ENCODE measurements around the gene EMX1. TPM values are rescaled to one million over a fixed set of nuclear protein-coding genes. Genes with fewer than 3 reads are reported as not detected.

EMX1 gene
- not detected for total RNA-seq
- long read RNA-seq, result 0 reads

DNA sequence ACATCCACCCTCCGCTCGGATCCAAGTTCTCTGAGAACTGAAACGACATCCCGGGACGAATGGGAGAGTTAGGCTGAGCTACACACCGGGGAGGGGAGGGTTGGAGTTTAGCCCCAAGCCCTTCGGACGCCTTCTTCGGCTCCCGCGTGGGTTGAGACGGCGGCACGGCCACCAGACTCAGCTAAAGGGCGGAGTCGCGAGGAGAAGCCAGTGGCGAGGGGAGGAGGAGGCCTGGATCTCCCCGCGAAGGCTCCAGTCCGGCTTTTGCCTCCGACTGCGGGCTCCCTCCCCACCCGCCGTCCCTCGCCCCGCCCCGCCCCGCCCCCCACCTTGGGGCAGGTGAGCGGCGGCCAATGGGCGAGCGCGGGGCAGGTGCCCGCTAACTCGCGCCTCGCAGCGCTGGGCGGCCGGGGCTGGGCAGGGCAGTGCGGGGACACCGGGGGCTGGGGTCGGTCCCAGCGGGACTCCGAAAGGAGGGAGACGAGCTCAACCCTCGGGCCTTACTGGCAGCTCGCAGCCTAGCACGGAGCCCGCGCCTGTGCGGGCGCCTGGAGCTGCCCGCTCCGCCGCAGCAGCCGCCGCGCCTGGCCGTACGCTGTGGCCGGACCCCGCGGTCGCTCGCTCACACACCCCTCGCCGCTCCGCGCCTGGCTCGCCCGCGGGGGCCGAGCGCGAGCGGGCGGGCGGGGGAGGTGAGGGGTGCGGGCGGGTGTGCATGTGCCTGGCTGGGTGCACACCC lies at the start of gene EMX1:
Gene EMX1, plus strand, starts transcription at position 382 of the 739 bp plus-strand sequence. Its CDS starts 334 bp downstream, at position 716.
- ATAC-seq (ENCODE audit: poor library complexity), result peak; percentile 66
- no peak for DNase-seq
- intact Hi-C loops (cut with DNase I), result no loop called here

DNA sequence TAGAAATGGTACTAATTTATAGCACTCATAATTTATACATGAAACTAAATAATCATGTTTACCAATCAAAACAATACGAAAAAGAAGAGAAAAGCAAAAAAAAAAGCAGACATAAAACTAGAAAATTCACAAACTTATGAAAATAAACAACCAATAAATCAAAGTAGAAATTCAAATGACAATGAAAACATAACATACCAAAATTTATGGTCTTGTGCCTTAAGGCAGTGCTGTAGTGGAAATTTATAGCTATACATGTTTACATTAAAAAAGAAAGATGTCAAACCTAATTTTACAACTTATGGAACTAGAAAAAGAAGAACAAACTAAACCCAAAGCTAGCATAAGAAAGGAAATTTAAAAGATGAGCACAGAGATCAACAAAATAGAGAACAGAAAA lies 46.3 kb upstream of the EMX1 start:
- DNase-seq, result no peak
- intact Hi-C loops (cut with DNase I), result no loop called here
- no peak for ATAC-seq (ENCODE audit: poor library complexity)

DNA sequence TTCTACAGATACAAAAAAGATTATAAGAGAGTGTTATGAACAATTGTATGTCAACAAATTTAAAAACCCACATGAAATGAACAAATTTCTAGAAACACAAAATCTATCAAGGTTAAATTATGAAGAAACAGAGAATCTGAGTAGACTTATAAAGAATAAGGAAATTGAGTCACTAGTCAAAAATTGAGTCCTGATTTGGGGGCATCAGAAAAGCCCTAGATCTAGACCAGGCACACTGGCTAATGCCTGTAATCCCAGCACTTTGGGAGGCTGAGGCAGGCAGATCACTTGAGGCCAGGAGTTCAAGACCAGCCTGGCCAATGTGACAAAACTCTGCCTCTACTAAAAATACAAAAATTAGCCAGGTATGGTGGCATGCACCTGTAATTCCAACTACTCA lies 45.4 kb upstream of the EMX1 start:
- ATAC-seq (ENCODE audit: poor library complexity) (no peak), DNase-seq (no peak)
- intact Hi-C loops (cut with DNase I), result no loop called here

DNA sequence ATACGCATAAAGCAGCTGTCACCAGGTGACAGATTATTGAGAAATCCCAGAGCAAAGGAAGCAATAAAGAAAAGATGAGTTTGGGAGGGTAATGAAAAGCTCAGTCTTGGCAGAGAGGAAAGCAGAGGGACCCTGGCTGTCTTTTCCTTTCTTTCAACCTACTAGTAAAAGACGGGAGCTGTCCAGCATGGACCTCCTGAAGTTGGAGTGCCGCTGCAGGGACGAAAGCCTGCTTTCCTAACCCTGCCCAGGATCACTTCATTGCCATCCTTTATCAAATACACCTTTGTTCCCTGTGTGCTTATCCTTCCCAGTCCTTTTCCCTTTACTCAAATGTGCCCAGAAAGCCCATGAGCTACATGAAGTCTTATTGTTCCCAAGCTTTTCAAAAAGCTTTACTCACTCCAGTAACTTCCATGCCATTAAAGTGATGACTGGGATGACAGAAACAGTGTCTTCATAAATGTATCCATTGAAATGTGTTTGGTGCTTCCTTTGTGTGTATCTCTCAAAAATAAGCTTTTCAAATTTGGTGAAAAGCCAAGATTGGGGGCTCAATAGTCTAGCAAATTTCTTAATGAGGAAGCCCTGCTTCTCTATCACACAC lies 33.9 kb upstream of the EMX1 start:
- no peak for DNase-seq
- ATAC-seq (ENCODE audit: poor library complexity), result no peak
- intact Hi-C loops (cut with DNase I), result no loop called here

DNA sequence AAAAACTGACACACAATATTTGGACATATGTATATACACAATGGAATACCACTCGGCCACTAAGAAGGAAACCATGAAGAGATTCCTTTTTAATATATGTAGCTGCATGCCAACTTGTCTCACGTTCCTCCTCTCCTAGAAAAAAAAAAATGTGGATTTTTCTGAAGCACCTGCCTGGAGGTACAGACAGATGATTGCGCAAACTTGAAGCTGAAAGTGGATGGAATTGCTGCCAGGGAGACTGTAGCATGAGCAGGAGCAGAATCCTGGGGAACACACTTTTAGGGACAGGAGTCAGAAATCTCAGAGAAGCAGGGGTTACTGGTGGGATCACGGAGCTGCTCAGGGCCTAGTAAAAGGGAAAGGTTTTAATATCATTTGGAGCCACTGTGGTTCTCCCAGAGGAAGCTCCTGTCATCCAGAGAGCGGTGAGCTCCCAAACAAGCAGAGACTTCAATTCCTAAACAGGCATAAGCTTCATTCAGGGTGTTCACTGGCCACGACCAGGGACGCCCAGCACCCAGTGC lies 30.8 kb upstream of the EMX1 start:
- DNase-seq (no peak), ATAC-seq (ENCODE audit: poor library complexity) (no peak)
- intact Hi-C loops (cut with DNase I), result no loop called here

DNA sequence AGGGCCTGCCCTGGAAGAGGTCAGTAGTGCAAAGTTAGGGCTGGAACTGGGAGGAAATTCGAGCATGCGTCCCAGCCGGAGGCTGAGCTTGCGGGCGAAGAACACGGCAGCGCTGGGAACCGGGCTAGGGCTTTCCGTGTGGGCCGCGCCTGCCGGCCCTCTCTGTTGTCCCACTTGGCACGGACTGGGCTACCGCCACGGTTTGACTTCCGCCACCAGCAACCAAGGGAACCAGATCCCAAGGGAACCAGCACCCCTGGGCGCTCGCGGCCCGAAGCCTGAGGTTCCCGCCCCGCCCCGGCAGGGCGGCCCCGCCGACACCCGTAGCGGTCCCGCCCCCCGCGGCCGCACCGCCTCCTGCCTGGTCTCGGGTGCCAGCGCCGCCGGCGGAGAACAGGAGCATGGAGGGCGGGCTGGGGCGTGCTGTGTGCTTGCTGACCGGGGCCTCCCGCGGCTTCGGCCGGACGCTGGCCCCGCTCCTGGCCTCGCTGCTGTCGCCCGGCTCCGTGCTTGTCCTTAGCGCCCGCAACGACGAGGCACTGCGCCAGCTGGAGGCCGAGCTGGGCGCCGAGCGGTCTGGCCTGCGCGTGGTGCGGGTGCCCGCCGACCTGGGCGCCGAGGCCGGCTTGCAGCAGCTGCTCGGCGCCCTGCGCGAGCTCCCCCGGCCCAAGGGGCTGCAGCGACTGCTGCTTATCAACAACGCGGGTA lies 30.1 kb upstream of the EMX1 start, which contains the start of gene SPR:
Gene SPR, plus strand, starts transcription at position 377 of the 708 bp plus-strand sequence. Its CDS starts 25 bp downstream, at position 402.
- peak; percentile 95 for ATAC-seq (ENCODE audit: poor library complexity)
- intact Hi-C loops (cut with DNase I), result no loop called here
- peak; percentile 91 for DNase-seq

DNA sequence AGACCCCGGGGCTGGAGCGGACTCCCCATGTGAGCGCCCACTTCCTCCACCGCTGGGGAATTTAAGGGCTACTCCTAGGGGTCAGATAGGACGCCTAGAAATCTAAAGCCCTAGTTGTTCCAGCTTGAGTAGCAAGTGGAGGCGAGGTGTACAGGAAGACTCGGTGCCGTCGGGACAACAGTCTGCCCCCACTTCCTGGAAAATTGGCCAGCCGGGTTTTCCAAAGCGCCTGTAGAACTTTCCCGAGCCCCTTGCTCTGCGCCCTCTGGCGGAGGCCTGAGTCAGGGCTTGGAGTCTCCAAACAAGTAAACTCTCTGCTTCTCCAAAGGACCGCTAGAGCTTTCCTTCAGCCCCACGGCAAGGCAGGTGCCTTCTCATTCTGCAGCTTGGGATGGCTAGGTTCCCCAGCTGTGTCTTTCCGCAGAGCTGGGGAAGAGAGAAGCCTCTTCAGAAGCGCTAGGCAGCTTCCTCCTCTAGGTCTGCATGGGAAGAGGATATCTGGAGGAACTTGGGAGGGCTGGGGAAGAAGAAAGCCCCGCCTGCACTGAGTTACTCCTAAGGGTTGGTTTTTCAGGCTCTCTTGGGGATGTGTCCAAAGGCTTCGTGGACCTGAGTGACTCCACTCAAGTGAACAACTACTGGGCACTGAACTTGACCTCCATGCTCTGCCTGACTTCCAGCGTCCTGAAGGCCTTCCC lies 29.4 kb upstream of the EMX1 start:
- intact Hi-C loops (cut with DNase I), result no loop called here
- peak; percentile 82 for ATAC-seq (ENCODE audit: poor library complexity)
- peak; percentile 94 for DNase-seq

DNA sequence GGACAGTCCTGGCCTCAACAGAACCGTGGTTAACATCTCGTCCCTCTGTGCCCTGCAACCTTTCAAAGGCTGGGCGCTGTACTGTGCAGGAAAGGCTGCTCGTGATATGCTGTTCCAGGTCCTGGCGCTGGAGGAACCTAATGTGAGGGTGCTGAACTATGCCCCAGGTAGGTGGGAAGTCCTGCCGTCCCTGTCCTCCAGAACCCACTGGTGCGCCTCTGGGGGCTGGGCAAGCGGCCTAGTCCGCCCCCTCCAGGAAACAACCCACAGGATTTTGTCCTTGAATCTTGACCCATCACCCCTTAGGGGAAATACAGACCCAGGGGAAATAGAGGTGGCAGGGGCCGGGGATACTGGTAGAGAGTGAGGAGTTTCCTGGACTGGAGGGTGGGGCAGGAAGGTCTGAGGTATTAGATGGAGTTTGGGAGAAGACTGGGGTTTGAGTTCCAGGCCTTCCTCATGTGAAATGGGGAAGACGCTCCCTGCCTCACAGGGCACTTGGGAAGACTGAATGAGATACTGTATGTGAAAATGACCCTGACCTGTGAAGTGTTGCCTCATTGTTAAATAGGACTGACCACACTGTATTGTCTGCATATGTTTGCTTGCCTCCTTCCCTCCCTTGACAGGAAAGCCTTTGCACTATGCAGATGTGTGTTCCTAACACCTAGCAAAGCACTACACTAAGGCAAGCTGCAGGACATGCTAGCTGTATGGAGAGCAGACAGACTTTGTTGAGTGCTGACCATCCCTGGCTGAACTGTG lies 28.7 kb upstream of the EMX1 start:
- ATAC-seq (ENCODE audit: poor library complexity) (no peak), DNase-seq (no peak)
- intact Hi-C loops (cut with DNase I), result no loop called here

DNA sequence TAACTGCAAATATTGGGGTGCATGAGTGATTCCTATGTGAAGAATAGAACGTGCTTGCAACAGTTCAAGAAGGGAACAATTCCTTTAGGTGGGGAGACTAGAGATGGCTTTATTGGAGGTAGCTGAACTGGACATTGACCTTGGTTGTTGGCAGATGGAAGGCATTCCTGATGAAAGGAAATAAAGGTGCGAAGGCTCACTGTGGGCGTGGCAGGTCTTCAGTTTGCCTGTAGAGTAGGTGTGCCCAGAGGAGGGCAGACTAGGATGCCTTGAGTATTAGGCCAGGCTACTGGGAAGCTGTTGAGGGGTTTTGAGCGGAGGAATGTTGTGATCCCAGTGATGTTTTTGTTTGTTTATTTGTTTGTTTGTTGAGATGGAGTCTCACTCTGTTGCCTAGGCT lies 27.3 kb upstream of the EMX1 start:
- intact Hi-C loops (cut with DNase I), result loop anchor here (5.0 to 10.0 kb wide), 3 partner anchors 85 to 287 kb away; partner anchors contain the start of gene SFXN5
- no peak for ATAC-seq (ENCODE audit: poor library complexity)
- no peak for DNase-seq

DNA sequence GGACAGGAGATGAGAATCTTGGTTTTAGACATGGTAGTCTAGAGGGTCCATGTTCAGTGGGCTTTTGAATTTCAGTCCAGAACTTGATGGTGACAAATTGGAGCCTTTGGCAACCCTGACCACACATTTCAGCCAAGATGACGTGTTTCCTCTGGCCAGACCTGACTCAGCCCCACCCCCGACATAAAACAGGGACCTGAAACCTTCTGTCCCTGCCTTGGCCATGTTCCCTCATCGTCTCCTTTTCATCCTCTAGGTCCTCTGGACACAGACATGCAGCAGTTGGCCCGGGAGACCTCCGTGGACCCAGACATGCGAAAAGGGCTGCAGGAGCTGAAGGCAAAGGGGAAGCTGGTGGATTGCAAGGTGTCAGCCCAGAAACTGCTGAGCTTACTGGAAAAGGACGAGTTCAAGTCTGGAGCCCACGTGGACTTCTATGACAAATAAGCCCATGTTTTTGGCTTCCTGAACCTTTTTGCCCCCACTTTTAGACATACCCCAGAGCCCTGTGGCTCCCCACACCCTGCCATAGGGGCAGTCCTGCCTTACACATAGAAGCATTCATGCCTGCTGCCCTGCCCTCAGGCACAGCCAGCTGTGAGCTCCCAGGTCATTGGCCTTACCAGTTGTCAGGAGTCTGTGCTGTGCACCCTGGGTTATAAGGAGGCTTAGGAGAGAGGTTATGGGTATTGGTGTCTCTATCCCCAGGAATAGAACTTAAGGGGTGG lies 26.1 kb upstream of the EMX1 start:
- ATAC-seq (ENCODE audit: poor library complexity), result no peak
- intact Hi-C loops (cut with DNase I), result loop anchor here (5.0 to 10.0 kb wide), 3 partner anchors 84 to 286 kb away; partner anchors contain the start of gene SFXN5
- DNase-seq, result no peak

DNA sequence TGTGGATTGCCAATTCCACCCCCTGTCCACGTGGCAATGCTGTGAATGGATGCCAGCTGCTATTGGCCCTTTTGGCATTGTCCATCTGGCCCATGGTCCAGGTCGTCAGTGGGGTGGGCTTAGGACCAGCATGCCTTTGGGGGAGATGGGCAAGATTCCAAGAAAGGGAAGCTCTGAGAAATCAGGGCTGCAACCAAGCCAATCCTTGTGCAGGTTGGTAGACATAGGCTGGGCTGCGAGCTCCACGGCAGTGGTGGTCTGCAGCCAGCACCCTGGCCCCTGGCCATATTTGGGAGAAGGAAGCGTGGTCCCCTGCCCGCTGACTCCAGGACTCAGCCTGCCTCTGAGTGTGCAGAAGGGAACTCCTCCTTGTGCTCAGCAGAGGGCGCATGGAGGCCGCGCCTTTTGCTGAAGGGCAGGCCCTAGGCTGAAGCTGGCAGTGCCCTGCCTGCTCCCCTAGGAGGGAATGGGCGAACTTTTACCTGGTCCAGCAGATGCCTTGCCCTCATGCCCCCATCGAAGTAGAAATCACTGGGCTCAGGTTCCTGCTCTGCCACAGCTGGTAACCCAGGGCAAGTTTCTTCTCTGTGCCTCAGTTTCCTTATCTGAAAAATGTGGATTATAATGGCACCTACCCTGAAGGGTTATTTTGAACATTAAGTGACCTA lies 24.7 kb upstream of the EMX1 start:
- intact Hi-C loops (cut with DNase I), result loop anchor here (2.0 to 10.0 kb wide), 4 partner anchors 82 to 285 kb away; partner anchors contain the start of gene SFXN5
- peak; percentile 79 for DNase-seq
- peak; percentile 85 for ATAC-seq (ENCODE audit: poor library complexity)

DNA sequence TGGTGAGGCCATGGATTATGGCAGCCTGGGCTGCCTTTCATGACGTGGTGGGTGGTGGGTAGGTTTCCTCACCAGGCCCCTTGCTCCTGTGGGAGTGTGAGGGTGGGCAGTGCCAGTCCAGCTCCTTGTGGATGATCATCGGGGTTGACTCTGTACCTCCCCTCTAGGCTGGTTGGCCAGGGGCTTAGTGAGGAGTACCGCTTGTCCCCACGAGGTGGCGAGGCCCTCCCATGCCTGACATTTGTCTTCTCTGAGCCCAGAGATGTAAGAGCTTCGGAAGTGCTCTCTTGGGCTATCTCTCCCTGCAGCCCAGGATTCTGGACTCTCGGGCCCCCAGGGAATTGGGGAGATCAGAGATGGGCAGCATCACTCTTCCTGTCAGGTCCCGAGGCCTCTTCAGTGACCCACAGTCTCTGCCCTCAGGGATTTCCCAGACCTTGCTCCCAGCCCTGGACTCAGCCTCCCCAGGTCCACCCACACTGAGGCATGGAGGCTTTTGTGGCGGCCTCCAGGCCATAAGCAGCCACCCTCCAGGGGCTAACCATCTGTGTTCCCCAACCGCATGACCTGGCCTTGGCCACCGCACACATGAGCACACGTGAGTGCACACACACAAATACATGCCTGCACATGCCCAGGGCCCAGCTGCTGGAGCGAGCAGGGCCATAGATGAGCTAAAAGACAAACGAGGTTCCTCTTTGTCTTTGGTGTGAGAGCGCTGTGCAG lies 23.6 kb upstream of the EMX1 start:
- intact Hi-C loops (cut with DNase I), result loop anchor here (2.0 to 10.0 kb wide), 4 partner anchors 81 to 284 kb away; partner anchors contain the start of gene SFXN5
- ATAC-seq (ENCODE audit: poor library complexity) (peak; percentile 73), DNase-seq (peak; percentile 65)

DNA sequence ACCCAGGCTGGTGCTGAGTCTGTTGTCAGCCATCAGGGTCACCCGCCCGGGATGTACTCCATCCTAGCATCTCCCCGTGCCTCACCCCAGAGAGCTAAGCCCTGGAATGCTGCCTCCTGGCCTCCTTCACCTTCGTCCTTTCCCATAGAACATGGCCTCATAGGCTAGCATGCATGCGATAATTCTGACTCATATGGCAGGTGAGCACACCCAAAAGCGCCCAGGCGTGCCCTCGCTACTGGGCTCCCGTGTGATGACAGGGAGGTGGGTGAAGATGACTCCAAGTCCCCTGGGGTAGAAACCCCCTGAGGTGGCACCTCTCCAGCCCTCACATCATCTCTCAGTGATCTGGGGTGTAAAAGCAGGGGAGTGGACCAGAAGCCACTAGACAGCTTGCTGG lies 22.8 kb upstream of the EMX1 start:
- intact Hi-C loops (cut with DNase I), result loop anchor here (5.0 to 10.0 kb wide), 3 partner anchors 80 to 283 kb away; partner anchors contain the start of gene SFXN5
- DNase-seq (no peak), ATAC-seq (ENCODE audit: poor library complexity) (no peak)

DNA sequence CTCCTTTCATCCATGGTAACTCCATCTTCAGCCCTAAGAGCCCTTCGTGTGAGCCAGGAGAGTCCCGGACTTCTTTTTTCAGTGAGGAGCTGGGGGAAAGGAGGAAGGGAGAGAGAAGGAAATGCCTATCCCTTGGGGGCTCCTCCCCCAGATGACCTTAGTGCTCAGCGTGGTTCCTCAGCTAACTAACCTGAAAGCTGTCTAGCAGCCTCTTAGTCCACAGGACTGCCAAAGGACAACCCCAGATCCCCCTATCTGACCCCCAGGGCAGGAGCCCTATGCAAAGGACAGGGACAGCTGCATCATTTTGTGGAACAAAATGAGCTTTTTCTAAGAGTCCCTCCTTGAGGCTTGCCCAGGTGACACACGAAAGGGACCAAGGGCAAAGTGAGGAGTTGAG lies 22.2 kb upstream of the EMX1 start:
- intact Hi-C loops (cut with DNase I), result loop anchor here (10.0 kb wide), 1 partner anchor 80 kb away; no protein-coding TSS in a partner anchor

DNA sequence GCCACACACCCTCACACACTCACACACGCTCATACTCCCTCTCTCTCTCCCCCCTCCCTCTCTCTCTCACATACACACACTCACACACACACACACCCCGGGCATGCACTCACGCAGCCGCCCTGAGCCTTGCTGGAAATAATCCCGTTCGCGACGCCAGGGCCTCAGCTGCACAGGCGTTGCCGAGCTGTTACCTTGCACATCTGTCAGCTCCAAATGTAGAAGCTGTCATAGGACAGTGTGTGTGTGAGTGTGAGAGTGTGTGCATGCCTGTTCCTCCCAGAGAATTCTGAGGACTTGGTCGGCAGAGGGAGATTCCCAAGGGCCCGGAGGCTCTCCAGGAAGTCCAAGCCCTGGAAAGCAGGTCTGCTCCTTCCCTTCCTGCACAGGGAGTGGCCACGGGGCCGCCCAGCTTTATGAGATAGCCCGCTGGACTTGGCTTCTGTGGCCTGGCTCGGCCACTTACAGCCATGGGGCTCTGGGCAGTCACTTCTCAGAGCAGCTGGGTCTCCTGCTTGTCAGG lies 21.5 kb upstream of the EMX1 start:
- peak; percentile 60 for DNase-seq
- ATAC-seq (ENCODE audit: poor library complexity), result peak; percentile 38
- intact Hi-C loops (cut with DNase I), result loop anchor here (10.0 kb wide), 1 partner anchor 79 kb away; no protein-coding TSS in a partner anchor

More for the DNA sequence above, 22.2 kb upstream of the EMX1 start:
- DNase-seq (no peak), ATAC-seq (ENCODE audit: poor library complexity) (no peak)

DNA sequence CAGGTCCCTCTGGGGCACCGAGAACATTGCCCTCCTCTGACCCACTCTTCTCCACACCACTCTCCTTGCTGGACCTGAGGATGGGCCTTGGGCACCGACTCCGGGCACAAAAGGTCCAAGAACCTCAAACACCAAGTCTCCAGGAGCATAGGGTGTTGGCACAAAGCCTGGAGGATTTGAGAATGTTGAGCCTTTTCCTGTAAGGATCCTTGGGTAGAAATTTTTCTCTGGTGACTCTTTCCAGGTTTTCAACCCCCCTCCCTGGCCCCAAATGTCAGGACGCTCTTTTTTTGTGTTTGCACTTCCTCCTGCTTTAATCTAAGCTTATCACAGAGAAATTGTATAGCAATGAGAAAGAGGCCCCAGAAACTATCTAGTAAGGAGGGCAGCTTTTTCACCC lies 20.9 kb upstream of the EMX1 start:
- ATAC-seq (ENCODE audit: poor library complexity) (no peak), DNase-seq (no peak)
- intact Hi-C loops (cut with DNase I), result loop anchor here (10.0 kb wide), 1 partner anchor 78 kb away; no protein-coding TSS in a partner anchor
